Measurements from ENCODE around the gene GADL1.

Gene GADL1

GRCh38 chr3:30827080-30827479, 67.4 kb downstream of the GADL1 start:
- peaks cover 0 to 20% (median 1%) of the 10 kb centered on the region in 4 donors for H3K4me1 ChIP-seq
- no peaks in the 10 kb centered on the region for H3K36me3 ChIP-seq
- no peaks in the 10 kb centered on the region for H3K9me3 ChIP-seq
- DNase-seq, result no peak
- H3K4me3 ChIP-seq, result no peak overlapping the region
- TF ChIP-seq CTCF (IDR thresholded peaks at IDR 0.05), result no peak
- H3K27ac ChIP-seq, result no peak overlapping the region
- intact Hi-C loops (cut with DNase I; ENCODE audit: low total_unique reads), result no loop called here
- no peaks in the 10 kb centered on the region for H3K27me3 ChIP-seq

GRCh38 chr3:30826531-30826942, 67.9 kb downstream of the GADL1 start:
- H3K9me3 ChIP-seq, result no peaks in the 10 kb centered on the region
- peak overlapping the region in 1 of 2 donors; percentile 28 for H3K27ac ChIP-seq
- no peak for DNase-seq
- intact Hi-C loops (cut with DNase I; ENCODE audit: low total_unique reads), result no loop called here
- no peak for TF ChIP-seq CTCF (IDR thresholded peaks at IDR 0.05)
- no peaks in the 10 kb centered on the region for H3K36me3 ChIP-seq
- H3K4me3 ChIP-seq, result no peak overlapping the region
- H3K27me3 ChIP-seq, result no peaks in the 10 kb centered on the region
- peaks cover 0 to 20% (median 1%) of the 10 kb centered on the region in 4 donors for H3K4me1 ChIP-seq

GRCh38 chr3:30819067-30819798, 75.2 kb downstream of the GADL1 start:
- intact Hi-C loops (cut with DNase I; ENCODE audit: low total_unique reads), result no loop called here
- DNase-seq, result no peak
- no peak overlapping the region for H3K27ac ChIP-seq

GRCh38 chr3:30813734-30814133, 80.7 kb downstream of the GADL1 start:
- Histone ChIP-seq H3K4me1 (peaks cover 0 to 25% (median 10%) of the 10 kb centered on the region in 4 donors), H3K36me3 (no peaks in the 10 kb centered on the region), H3K4me3 (no peak overlapping the region), H3K9me3 (no peaks in the 10 kb centered on the region), H3K27me3 (no peaks in the 10 kb centered on the region), H3K27ac (no peak overlapping the region)
- no peak for DNase-seq
- no peak for TF ChIP-seq CTCF (IDR thresholded peaks at IDR 0.05)
- intact Hi-C loops (cut with DNase I; ENCODE audit: low total_unique reads), result no loop called here

More at GRCh38 chr3:30819067-30819798, 75.2 kb downstream of the GADL1 start:
- Histone ChIP-seq H3K36me3 (no peaks in the 10 kb centered on the region), H3K4me3 (no peak overlapping the region), H3K9me3 (no peaks in the 10 kb centered on the region), H3K27me3 (no peaks in the 10 kb centered on the region), H3K4me1 (no peaks in the 10 kb centered on the region)
- no peak for TF ChIP-seq CTCF (IDR thresholded peaks at IDR 0.05)

GRCh38 chr3:30811151-30811795, 83.2 kb downstream of the GADL1 start:
- Histone ChIP-seq H3K4me1 (peaks cover 0 to 25% (median 10%) of the 10 kb centered on the region in 4 donors), H3K36me3 (no peaks in the 10 kb centered on the region), H3K27ac (peak overlapping the region; percentile 58 to 69), H3K4me3 (peak overlapping the region; percentile 14 to 35), H3K27me3 (no peaks in the 10 kb centered on the region), H3K9me3 (no peaks in the 10 kb centered on the region)
- TF ChIP-seq CTCF (IDR thresholded peaks at IDR 0.05), result peak; percentile 11 to 12
- intact Hi-C loops (cut with DNase I; ENCODE audit: low total_unique reads), result no loop called here
- no peak for DNase-seq

All from tibial artery (tissue), 4 donors.